Esophagus squamous epithelium (tissue), 4 donors: ENCODE measurements around the gene PAPPA.

Experiments used
- POLR2A ChIP-seq, 4 donors: fragments of 450-650 bp; IDR thresholded peaks; one replicate each; pipeline ENCODE4 v1.6.1; 2017; ENCODE audit warnings: antibody characterized with exemption in 4 of 4, mild to moderate bottlenecking in 4 of 4, moderate library complexity in 3 of 4
- TF ChIP-seq, protein P1 (sequence below), 6 experiments: fragments of 450-650 bp in 4 of 6; fragments of 200-600 bp in 2 of 6; sonication (generic) in 2 of 6; IDR thresholded peaks; one replicate each; pipeline ENCODE4 v1.5.1; 2016 to 2019; ENCODE audit warnings: antibody characterized with exemption in 6 of 6, mild to moderate bottlenecking in 4 of 6, moderate library complexity in 4 of 6

DNA sequence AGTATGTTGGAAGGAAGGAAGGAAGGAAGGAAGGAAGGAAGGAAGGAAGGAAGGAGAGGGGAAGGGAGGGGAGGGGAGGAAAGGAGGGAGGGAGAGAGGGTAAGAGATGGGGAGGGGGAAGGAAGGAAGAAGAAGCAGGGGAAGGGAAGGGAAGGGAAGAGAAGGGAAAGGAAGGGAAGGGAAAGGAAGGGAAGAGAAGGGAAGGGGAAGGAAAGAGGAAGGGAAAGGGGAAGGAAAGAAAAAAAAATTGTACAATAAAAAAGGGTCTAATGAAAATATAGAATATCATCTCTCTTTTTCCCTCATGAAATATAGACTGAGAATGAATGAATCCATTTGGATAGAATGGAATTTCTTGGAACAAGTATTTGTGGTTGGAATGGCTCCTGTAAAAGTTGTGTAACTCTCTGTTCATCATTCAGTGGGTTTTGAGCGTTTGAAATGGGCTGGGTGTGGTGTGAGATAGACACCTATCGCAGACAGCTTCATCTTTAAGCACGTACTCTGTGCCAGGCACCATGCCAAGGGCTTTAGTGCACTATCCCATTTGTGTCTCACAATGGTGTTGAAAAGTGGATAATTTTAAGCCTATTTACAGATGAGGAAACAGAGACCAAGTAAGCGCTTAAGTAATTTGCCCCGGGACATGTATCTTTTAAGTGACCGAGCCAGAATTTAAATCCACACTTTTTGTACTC, 11.6 kb upstream of the PAPPA start:
- TF ChIP-seq, protein P1, sequence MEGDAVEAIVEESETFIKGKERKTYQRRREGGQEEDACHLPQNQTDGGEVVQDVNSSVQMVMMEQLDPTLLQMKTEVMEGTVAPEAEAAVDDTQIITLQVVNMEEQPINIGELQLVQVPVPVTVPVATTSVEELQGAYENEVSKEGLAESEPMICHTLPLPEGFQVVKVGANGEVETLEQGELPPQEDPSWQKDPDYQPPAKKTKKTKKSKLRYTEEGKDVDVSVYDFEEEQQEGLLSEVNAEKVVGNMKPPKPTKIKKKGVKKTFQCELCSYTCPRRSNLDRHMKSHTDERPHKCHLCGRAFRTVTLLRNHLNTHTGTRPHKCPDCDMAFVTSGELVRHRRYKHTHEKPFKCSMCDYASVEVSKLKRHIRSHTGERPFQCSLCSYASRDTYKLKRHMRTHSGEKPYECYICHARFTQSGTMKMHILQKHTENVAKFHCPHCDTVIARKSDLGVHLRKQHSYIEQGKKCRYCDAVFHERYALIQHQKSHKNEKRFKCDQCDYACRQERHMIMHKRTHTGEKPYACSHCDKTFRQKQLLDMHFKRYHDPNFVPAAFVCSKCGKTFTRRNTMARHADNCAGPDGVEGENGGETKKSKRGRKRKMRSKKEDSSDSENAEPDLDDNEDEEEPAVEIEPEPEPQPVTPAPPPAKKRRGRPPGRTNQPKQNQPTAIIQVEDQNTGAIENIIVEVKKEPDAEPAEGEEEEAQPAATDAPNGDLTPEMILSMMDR (IDR thresholded peaks at IDR 0.05), result no peak
- TF ChIP-seq POLR2A (IDR thresholded peaks at IDR 0.05), result no peak
